ENCODE measurements around the gene HOATZ. TPM values are rescaled to one million over a fixed set of nuclear protein-coding genes. Genes with fewer than 3 reads are reported as not detected.

Gene HOATZ
- total RNA-seq, 2 experiments from 2014 or later, result not detected

DNA sequence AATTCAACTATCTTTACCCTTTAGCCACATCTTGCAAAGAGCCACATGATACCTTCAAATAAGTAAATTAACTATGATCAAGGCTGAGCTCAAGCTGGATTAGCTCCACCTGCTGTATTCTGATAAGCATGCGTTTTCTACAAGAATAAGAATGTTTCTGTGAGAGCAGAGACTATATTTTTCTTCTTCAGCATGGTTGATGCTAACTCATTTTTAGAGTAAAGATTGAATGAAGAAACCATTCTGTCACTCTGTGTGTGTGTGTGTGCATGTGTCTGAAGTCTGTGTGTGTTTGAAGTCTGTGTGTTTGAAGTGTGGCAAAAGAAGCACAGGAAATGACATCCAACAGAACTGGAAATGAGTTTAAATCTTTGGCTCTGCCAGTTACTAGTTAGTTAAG is 14.0 kb downstream of the HOATZ start:
- intact Hi-C loops (cut with micrococcal nuclease; ENCODE audit: unreplicated experiment), result no loop called here
- no peaks in the 10 kb centered on the region for H3K79me2 ChIP-seq (ENCODE audit: insufficient read depth, low read depth, low read length)
- CTCF ChIA-PET (ENCODE audit: unreplicated experiment), result no interaction called here
- no peak for TF ChIP-seq EZH2phosphoT487 (IDR thresholded peaks at IDR 0.05; ENCODE audit: borderline replicate concordance, low read depth, low read length)
- TF ChIP-seq, protein P1, sequence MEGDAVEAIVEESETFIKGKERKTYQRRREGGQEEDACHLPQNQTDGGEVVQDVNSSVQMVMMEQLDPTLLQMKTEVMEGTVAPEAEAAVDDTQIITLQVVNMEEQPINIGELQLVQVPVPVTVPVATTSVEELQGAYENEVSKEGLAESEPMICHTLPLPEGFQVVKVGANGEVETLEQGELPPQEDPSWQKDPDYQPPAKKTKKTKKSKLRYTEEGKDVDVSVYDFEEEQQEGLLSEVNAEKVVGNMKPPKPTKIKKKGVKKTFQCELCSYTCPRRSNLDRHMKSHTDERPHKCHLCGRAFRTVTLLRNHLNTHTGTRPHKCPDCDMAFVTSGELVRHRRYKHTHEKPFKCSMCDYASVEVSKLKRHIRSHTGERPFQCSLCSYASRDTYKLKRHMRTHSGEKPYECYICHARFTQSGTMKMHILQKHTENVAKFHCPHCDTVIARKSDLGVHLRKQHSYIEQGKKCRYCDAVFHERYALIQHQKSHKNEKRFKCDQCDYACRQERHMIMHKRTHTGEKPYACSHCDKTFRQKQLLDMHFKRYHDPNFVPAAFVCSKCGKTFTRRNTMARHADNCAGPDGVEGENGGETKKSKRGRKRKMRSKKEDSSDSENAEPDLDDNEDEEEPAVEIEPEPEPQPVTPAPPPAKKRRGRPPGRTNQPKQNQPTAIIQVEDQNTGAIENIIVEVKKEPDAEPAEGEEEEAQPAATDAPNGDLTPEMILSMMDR (conservative IDR thresholded peaks at IDR 0.05; ENCODE audit: low read length), result 0 out of 2 replicates have a peak, but pooled peaks have one; percentile 53
- no peaks in the 10 kb centered on the region for H4K20me1 ChIP-seq (ENCODE audit: insufficient read depth, low read length)
- no peak overlapping the region for H3K27ac ChIP-seq (ENCODE audit: low read depth, low read length, poor library complexity, severe bottlenecking)
- H2AFZ ChIP-seq (ENCODE audit: low read length), result no peak overlapping the region
- H3K9me3 ChIP-seq (ENCODE audit: low read length), result no peaks in the 10 kb centered on the region
- H3K36me3 ChIP-seq (ENCODE audit: insufficient read depth, low read length), result no peaks in the 10 kb centered on the region
- no peaks in the 10 kb centered on the region for H3K9me2 ChIP-seq (ENCODE audit: insufficient read depth, low read length)
- no TSS peak for BruUV-seq (replicated peaks)
- H3K4me2 ChIP-seq (ENCODE audit: low read length), result no peak overlapping the region
- peak; percentile 8 for DNase-seq (ENCODE audit: low spot score)
- no peaks in the 10 kb centered on the region for H3K4me1 ChIP-seq (ENCODE audit: insufficient read depth, low read length, poor library complexity, severe bottlenecking)
- no peak overlapping the region for H3K4me3 ChIP-seq (ENCODE audit: low read depth, low read length, poor library complexity, severe bottlenecking)
- POLR2A ChIA-PET, result no interaction called here

DNA sequence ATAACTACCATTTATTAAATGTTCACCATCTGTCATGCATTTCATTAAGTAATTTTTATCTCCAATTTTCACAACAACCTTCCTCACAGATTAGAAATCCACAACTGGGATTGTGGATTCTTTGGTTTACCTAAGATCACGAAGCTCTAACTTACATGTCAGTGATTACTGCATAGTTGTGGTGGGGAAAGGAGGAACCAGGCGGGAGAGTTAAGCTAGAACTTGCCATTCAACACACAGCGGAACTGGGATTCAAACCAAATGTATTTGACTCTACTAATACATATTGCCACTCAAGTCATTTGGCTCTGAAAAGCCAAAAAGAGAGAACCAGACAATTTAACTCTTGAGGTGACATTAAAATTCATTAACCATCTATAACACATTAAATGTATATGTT is 15.5 kb downstream of the HOATZ start:
- no peak overlapping the region for H3K4me3 ChIP-seq (ENCODE audit: low read depth, low read length, poor library complexity, severe bottlenecking)
- no peaks in the 10 kb centered on the region for H3K4me1 ChIP-seq (ENCODE audit: insufficient read depth, low read length, poor library complexity, severe bottlenecking)
- H3K27ac ChIP-seq (ENCODE audit: low read depth, low read length, poor library complexity, severe bottlenecking), result no peak overlapping the region
- H4K20me1 ChIP-seq (ENCODE audit: insufficient read depth, low read length), result no peaks in the 10 kb centered on the region
- H2AFZ ChIP-seq (ENCODE audit: low read length), result no peak overlapping the region
- no peak for DNase-seq (ENCODE audit: low spot score)
- CTCF ChIA-PET (ENCODE audit: unreplicated experiment), result no interaction called here
- POLR2A ChIA-PET, result no interaction called here
- no peaks in the 10 kb centered on the region for H3K9me2 ChIP-seq (ENCODE audit: insufficient read depth, low read length)
- H3K79me2 ChIP-seq (ENCODE audit: insufficient read depth, low read depth, low read length), result no peaks in the 10 kb centered on the region
- no peak overlapping the region for H3K4me2 ChIP-seq (ENCODE audit: low read length)
- no peaks in the 10 kb centered on the region for H3K36me3 ChIP-seq (ENCODE audit: insufficient read depth, low read length)
- no TSS peak for BruUV-seq (replicated peaks)
- no peaks in the 10 kb centered on the region for H3K9me3 ChIP-seq (ENCODE audit: low read length)
- no peak for TF ChIP-seq EZH2phosphoT487 (IDR thresholded peaks at IDR 0.05; ENCODE audit: borderline replicate concordance, low read depth, low read length)
- TF ChIP-seq, protein P1 (conservative IDR thresholded peaks at IDR 0.05; ENCODE audit: low read length), result no peak
- intact Hi-C loops (cut with micrococcal nuclease; ENCODE audit: unreplicated experiment), result no loop called here

DNA sequence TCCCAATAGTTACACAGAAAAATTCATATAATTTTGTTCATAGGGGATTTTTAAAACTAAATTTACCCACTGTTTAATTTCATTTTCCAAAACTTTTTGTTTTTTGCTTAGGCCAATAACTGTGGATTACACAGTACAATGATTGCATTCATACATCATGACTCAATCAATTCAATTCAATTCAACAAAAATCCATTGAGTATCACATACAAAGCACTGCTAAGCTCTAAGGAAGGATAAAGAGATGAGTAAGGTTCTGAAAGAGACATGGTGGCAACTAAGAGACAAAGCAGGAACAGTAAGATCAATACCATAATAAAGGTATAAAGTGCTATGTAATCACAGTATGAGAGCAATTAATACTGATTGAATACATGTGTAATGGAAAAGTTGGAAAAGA is 16.6 kb downstream of the HOATZ start:
- Histone ChIP-seq H3K36me3 (ENCODE audit: insufficient read depth, low read length) (no peaks in the 10 kb centered on the region), H3K4me3 (ENCODE audit: low read depth, low read length, poor library complexity, severe bottlenecking) (no peak overlapping the region), H3K9me2 (ENCODE audit: insufficient read depth, low read length) (no peaks in the 10 kb centered on the region), H3K9me3 (ENCODE audit: low read length) (no peaks in the 10 kb centered on the region), H3K4me1 (ENCODE audit: insufficient read depth, low read length, poor library complexity, severe bottlenecking) (no peaks in the 10 kb centered on the region), H3K27ac (ENCODE audit: low read depth, low read length, poor library complexity, severe bottlenecking) (no peak overlapping the region), H2AFZ (ENCODE audit: low read length) (no peak overlapping the region), H4K20me1 (ENCODE audit: insufficient read depth, low read length) (no peaks in the 10 kb centered on the region), H3K4me2 (ENCODE audit: low read length) (no peak overlapping the region), H3K79me2 (ENCODE audit: insufficient read depth, low read depth, low read length) (no peaks in the 10 kb centered on the region)
- BruUV-seq (replicated peaks), result no TSS peak
- TF ChIP-seq, protein P1 (conservative IDR thresholded peaks at IDR 0.05; ENCODE audit: low read length), result no peak
- TF ChIP-seq EZH2phosphoT487 (IDR thresholded peaks at IDR 0.05; ENCODE audit: borderline replicate concordance, low read depth, low read length), result no peak
- ChIA-PET POLR2A (no interaction called here), CTCF (ENCODE audit: unreplicated experiment) (no interaction called here)
- DNase-seq (ENCODE audit: low spot score), result no peak
- intact Hi-C loops (cut with micrococcal nuclease; ENCODE audit: unreplicated experiment), result no loop called here

All from OCI-LY7 (cell line).